Activated T-cell treated with anti-CD3 and anti-CD28 coated beads for 1 hour (primary cell): Measurements from ENCODE around the gene ZFPL1.

ENCODE experiments used
- DNase-seq: peaks from one replicate; pipeline ENCODE4 v3.0.0-alpha.2; 2020; ENCODE audit warnings: low read depth

ZFPL1 gene

DNA sequence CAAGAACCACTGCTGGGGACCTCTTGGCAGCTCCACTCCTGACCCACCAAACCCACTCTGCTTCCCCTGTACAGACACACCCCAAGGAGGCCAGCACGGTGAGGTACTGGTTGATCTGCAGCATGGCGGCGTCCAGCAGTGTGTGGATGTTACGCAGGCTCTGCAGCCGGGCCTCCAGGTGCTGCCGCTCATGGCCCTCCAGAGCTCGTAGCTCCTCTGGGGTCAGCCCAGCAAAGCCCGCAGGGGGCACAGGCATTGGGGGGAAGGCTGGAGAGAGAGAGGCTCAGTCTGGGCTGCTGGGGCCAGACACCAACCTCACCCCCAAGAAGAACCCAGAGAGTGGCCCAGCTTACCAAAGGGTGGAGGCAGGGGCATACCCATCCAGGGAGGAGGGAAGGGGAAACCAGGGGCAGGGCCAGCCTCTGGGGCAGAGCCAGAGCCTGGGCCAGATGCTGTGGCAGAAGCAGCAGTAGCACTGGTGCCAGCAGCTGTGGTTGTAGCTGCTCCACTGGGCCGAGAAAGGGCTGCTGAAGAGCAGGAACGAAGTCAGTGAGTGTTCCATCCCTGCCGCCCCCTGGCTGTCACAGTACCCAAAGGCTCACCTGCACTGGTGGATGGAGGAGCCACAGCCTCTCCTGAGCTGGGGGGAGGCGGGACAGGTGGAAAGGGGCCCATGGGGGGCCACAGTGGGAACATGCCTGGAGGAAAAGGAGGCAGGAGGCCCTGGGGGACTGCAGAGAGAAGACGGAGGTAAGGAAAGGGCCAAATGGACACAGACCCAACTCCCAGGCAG, 45.8 kb downstream of the ZFPL1 start:
- no peak for DNase-seq

DNA sequence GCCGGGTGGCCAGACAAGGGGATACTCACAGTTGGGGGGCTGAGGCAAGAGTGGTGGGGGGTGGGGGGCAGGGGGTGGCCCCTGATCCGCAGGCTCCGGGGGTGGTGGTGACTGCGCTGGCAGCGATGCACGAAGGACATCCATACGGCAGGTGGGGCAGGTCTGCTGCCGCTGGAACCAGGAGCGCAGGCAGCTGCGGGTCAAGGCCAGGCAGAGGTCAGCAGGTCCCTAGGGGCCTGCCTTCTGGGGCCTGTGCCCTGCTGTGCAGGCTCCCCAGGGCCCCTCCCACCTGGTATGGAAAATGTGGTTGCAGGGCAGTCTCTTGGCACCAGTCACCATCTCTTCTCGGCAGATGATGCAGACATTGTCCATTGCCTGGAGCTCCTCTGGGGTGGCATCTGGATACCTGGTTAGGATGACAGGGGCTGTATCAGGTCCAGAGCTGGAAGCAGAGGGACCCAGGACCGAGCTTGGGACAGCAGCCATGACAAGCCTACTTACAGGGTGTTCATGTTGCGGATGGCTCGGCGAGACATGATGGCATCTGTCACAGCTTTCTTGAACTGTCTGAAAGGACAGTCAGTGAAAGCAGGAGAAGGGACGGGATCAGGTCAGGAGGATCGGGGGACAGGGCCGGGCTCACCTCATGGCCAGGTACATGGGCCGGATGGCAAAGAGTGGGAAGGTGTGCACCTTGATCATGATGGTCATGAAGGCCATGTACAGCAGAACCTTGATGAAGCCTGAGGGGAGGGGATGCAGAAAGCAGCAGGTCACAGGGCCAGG, 46.8 kb downstream of the ZFPL1 start:
- DNase-seq, result no peak

DNA sequence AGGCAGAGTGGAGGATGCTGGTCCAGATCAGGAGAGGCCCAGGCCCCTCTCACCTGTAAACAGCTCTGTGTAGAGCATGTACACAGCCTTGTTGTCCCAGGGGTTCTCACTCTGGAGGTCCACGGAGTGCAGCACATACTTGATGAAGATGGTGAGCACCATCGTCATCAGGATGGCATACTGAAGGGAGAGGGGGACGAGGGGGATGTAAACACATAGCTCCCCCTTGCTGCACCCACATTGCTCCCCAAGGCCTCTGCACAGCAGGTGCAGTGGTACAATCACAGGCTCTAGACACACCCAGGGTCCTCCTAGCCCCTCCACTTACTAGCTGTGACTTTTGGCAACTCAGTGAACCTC, 47.4 kb downstream of the ZFPL1 start:
- DNase-seq, result no peak

DNA sequence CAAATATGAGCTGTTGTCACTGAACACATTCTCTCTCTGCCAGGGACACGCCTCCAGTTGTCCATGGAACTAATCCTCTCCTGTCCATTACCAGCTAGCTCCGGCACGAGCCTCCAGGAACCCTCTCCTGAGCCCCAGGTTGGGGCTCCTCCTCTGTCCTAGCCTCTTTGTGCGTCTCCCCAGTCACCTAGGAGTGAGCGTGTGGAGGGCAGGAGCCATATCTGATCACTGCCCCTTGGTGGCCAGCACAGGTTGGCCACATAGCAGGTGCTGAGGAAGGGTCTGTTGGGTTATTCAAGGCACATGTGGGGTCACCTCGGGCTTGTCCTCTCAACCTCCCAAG, 47.8 kb downstream of the ZFPL1 start:
- DNase-seq, result no peak

DNA sequence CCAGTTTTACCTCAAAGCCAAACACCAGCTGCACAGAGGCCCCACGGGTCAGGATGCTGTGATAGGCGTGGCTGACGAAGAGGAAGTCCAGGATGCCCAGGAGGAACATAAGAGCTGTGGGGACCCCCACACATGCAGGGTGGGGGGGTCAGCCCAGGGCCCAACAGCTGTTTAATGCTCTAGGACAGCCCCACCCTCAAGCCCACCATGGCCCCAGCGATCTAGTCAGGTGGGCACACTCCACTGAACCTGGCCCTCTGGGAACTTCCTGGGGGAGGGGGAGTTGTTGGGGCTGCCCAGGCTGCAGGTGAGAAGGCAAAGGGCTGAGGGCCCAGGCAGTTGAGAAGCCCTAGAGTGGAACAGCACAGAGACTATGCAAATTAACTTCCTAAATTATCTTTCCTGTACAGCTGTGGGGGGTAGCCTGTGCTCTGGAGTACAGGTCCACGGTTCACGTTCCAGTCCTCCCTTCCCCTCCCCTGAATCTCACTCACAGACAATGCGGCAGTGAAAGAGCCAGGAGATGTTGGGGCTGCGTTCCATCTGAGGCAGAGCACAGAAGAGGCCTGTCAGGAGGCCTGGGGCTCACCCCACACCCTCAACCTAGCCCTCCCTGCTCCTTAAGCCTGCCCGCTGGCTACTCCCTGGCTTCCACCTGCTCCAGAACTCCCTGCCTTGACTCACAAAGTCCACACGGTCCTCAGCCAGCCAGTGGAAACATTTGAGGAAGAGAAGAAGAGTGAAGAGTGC, 48.4 kb downstream of the ZFPL1 start:
- no peak for DNase-seq

GRCh38 chr11:65132988-65133700, 49.1 kb downstream of the ZFPL1 start:
- DNase-seq, result no peak

DNA sequence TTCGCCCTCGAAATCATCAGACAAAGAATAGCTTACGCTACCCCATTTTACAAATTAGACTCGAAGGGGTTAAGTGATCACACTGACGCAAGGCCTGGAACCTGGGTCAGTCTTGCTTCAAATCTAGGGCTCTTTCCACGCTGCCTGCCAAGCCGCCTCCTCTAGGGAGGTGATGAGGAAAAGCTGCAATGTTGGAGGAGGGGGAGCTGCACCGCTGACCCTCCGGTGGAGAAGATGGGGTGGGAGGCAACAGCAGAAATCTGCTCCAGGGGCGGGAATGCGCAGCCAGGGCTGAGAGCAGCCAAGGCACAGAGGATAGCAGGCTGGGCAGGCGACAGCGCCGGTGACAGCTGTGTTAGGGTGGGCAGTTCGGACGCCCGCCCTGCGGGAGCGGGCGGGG, 49.7 kb downstream of the ZFPL1 start:
- no peak for DNase-seq

DNA sequence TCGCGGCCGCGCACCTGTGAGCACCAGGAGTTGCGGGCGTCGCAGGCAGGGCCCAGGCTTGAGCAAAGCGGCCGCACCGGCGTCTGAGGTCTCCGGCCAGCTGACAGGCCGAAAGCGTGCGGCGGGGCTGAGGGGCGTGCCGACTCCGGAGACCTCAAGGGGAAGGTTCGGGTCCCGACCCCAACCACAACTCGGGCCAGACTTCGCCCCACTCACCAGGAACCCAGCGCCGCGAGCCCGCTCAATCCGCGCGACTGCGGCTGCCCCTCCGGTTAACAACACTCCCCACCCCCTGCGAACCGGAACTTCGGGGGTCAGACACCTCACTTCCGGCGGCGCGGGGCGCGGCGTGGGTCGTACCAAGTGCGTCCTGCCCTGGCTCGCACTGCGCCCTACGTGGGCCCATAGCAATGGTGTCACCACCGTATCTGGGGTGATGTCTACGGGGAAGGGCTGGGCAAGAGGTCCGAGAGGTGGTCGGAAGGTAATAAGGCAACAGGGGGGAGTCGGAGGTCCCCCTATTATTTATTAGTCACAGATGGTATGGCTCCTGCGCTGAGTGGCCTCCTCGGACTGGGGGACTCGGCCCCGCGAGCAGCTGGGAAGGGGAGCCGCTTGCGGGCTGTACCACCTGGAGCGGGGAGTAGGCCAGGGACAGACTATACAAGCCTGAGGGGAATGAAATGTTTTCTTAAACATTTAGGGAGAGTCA, 50.4 kb downstream of the ZFPL1 start, which contains the start of gene SYVN1:
Gene SYVN1 (minus strand): TSS at position 280 of the 712 bp plus-strand sequence. CDS start 918 bp downstream, outside the sequence.
- DNase-seq, result peak; percentile 90

DNA sequence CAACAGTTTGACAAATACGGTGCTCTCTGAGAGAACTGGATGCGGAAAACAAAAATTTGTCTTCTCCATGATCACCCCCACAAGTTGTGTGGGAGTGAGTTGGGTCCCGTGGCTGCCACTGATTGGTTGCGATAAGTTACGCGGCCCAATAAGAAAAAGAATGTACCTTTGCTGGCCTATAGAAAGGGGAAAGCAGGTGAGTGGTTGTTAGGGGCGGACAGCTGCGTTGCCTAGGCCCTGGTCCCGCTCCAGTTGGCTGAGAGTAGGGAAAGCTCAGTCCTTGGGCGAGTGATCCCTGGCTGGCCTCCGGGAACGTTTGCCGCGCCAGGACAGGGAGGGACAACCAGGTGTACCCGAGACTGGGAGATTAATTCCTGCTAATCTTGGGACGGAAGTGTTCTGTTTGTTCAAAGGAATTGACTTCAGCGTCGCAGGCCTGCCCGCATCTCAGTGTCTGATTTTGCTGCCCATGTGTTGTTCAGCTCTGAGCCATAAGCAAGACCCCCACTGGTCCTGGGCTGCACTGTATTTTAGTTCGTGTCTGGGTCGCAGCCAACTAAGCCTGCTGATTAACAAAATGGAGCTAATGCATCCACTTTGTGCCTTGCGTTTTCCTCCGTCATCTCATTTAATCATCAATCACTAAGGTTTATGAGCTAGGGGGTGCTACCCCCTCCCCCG, 51.1 kb downstream of the ZFPL1 start:
- peak; percentile 59 for DNase-seq

- DNase-seq, result no peak
Observed at GRCh38 chr11:65135633-65136145, 51.7 kb downstream of the ZFPL1 start.

DNA sequence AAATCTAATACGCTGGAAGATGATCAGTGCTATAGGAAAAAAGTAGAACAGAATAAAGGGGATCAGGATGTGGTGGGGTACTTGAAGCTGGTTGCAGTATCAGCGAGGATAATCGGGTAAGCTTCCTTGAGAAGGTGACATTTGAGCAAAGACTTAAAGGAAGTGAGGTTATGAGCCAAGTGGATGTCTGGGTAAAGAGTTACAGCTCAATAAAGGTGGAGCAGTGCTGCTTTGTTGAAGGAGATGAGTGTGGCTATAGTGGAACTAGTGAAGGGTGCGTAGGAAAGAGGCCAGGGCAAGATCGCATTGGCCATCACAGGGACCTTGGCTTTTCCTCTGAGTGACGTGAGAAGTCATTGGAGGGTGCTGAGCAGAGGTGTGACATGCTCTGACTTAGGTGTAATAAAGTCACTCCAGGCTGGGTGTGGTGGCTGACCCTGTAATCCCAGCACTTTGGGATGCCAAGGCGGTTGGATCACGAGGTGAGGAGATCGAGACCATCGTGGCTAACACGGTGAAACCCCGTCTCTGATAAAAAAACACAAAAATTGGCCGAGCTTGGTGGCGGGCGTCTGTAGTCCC, 52.6 kb downstream of the ZFPL1 start:
- no peak for DNase-seq
